ENCODE results near the gene CCDC188. TPM values are rescaled to one million over a fixed set of nuclear protein-coding genes. Genes with fewer than 3 reads are reported as not detected.

CCDC188 gene
- total RNA-seq, 1 experiment from 2014 or later: not detected

- H3K4me1 ChIP-seq (ENCODE audit: low read length): peaks cover 19% of the 10 kb centered on the region
- no peaks in the 10 kb centered on the region for H3K27me3 ChIP-seq (ENCODE audit: low read length)
- no peak overlapping the region for H3K9ac ChIP-seq (ENCODE audit: low read length)
- no peaks in the 10 kb centered on the region for H3K9me2 ChIP-seq (replicated peaks; ENCODE audit: insufficient read depth, low read length)
- no peak overlapping the region for H3K27ac ChIP-seq (ENCODE audit: low read length)
- peaks cover 49% of the 10 kb centered on the region for H4K20me1 ChIP-seq (ENCODE audit: insufficient read depth, low read depth, low read length)
- no peaks in the 10 kb centered on the region for H3K9me3 ChIP-seq (ENCODE audit: low read length)
- peaks cover 43% of the 10 kb centered on the region for H3K36me3 ChIP-seq (ENCODE audit: insufficient read depth, low read length)
- DNase-seq: no peak
- no peak overlapping the region for H2AFZ ChIP-seq (ENCODE audit: low read length)
- H3K79me2 ChIP-seq (ENCODE audit: low read length): peaks cover 51% of the 10 kb centered on the region
- no peak overlapping the region for H3K4me3 ChIP-seq (ENCODE audit: low read length)
- no peak overlapping the region for H3K4me2 ChIP-seq (ENCODE audit: low read depth, low read length, poor library complexity, severe bottlenecking)
Observed at GRCh38 chr22:20121856-20122415, 28.9 kb downstream of the CCDC188 start.

GRCh38 chr22:20118300-20119020 is 32.4 kb downstream of the CCDC188 start:
- H3K9ac ChIP-seq (ENCODE audit: low read length): peak overlapping the region; percentile 100
- H4K20me1 ChIP-seq (ENCODE audit: insufficient read depth, low read depth, low read length): peaks cover 33% of the 10 kb centered on the region
- no peak overlapping the region for H2AFZ ChIP-seq (ENCODE audit: low read length)
- DNase-seq: peak; percentile 65
- peaks cover 79% of the 10 kb centered on the region for H3K79me2 ChIP-seq (ENCODE audit: low read length)
- no peaks in the 10 kb centered on the region for H3K27me3 ChIP-seq (ENCODE audit: low read length)
- peaks cover 39% of the 10 kb centered on the region for H3K36me3 ChIP-seq (ENCODE audit: insufficient read depth, low read length)
- peak overlapping the region; percentile 94 for H3K4me2 ChIP-seq (ENCODE audit: low read depth, low read length, poor library complexity, severe bottlenecking)
- peak overlapping the region; percentile 94 for H3K4me3 ChIP-seq (ENCODE audit: low read length)
- H3K9me3 ChIP-seq (ENCODE audit: low read length): no peaks in the 10 kb centered on the region
- H3K4me1 ChIP-seq (ENCODE audit: low read length): peaks cover 34% of the 10 kb centered on the region
- no peaks in the 10 kb centered on the region for H3K9me2 ChIP-seq (replicated peaks; ENCODE audit: insufficient read depth, low read length)
- H3K27ac ChIP-seq (ENCODE audit: low read length): peak overlapping the region; percentile 81

DNA sequence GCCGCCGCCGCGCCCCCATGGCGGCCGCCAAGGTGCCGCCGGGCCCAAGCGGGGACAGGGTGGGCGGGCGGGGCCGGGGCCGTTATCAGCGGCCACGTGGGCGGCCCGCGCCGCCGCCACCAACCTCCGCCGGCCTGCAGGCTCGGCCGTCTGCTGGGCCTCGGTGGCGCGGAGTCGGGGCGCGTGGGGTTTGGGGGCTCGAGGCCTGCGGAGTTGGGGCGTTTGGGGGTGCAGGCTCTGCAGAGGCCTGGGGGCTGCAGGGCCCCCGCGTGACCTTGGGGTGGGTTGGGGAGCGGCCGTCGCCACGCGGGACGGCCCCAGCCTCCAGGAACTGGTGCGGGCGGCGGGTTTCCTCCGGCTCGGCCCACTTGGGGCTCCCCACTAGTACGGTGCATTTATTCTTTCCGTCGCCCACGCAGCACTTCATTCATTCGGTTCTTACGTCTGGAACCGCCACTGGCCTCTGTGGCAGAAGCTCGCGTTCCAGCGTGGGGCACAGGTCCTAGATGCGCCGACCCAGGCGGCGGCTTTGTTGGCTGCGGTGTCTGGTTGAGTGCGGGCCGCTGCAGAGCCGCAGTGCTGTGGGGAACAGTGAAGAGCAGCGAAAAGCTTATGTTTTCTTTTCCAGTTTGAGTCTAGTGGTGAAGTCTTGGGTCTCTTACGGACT is 33.1 kb downstream of the CCDC188 start:
- peaks cover 32% of the 10 kb centered on the region for H4K20me1 ChIP-seq (ENCODE audit: insufficient read depth, low read depth, low read length)
- peak; percentile 68 for DNase-seq
- H3K27ac ChIP-seq (ENCODE audit: low read length): peak overlapping the region; percentile 81
- peak overlapping the region; percentile 100 for H3K9ac ChIP-seq (ENCODE audit: low read length)
- H3K4me3 ChIP-seq (ENCODE audit: low read length): peak overlapping the region; percentile 94
- peaks cover 39% of the 10 kb centered on the region for H3K36me3 ChIP-seq (ENCODE audit: insufficient read depth, low read length)
- peak overlapping the region; percentile 94 for H3K4me2 ChIP-seq (ENCODE audit: low read depth, low read length, poor library complexity, severe bottlenecking)
- H3K27me3 ChIP-seq (ENCODE audit: low read length): no peaks in the 10 kb centered on the region
- peaks cover 78% of the 10 kb centered on the region for H3K79me2 ChIP-seq (ENCODE audit: low read length)
- H2AFZ ChIP-seq (ENCODE audit: low read length): no peak overlapping the region
- H3K9me2 ChIP-seq (replicated peaks; ENCODE audit: insufficient read depth, low read length): no peaks in the 10 kb centered on the region
- peaks cover 34% of the 10 kb centered on the region for H3K4me1 ChIP-seq (ENCODE audit: low read length)
- no peaks in the 10 kb centered on the region for H3K9me3 ChIP-seq (ENCODE audit: low read length)

GRCh38 chr22:20116951-20117632 is 33.8 kb downstream of the CCDC188 start, which contains the start of gene TRMT2A:
Gene TRMT2A (minus strand): TSS chr22:20117226. CDS start chr22:20116906, 320 bp downstream.
- H2AFZ ChIP-seq (ENCODE audit: low read length): no peak within 1 kb of the TSS
- peaks cover 75% of the 10 kb centered on the region for H3K79me2 ChIP-seq (ENCODE audit: low read length)
- H3K4me1 ChIP-seq (ENCODE audit: low read length): peaks cover 38% of the 10 kb centered on the region
- H3K27ac ChIP-seq (ENCODE audit: low read length): peak within 1 kb of the TSS; percentile 81
- H3K9me2 ChIP-seq (replicated peaks; ENCODE audit: insufficient read depth, low read length): no peaks in the 10 kb centered on the region
- H4K20me1 ChIP-seq (ENCODE audit: insufficient read depth, low read depth, low read length): peaks cover 27% of the 10 kb centered on the region
- peak within 1 kb of the TSS; percentile 100 for H3K9ac ChIP-seq (ENCODE audit: low read length)
- H3K36me3 ChIP-seq (ENCODE audit: insufficient read depth, low read length): peaks cover 35% of the 10 kb centered on the region
- peak within 1 kb of the TSS; percentile 94 for H3K4me3 ChIP-seq (ENCODE audit: low read length)
- H3K27me3 ChIP-seq (ENCODE audit: low read length): no peaks in the 10 kb centered on the region
- H3K4me2 ChIP-seq (ENCODE audit: low read depth, low read length, poor library complexity, severe bottlenecking): peak within 1 kb of the TSS; percentile 94
- no peaks in the 10 kb centered on the region for H3K9me3 ChIP-seq (ENCODE audit: low read length)
- peak; percentile 99 for DNase-seq

GRCh38 chr22:20116376-20116950 is 34.4 kb downstream of the CCDC188 start:
- peak; percentile 66 for DNase-seq
- H2AFZ ChIP-seq (ENCODE audit: low read length): no peak overlapping the region
- peaks cover 44% of the 10 kb centered on the region for H3K4me1 ChIP-seq (ENCODE audit: low read length)
- peak overlapping the region; percentile 54 for H3K27ac ChIP-seq (ENCODE audit: low read length)
- H3K9me3 ChIP-seq (ENCODE audit: low read length): no peaks in the 10 kb centered on the region
- peaks cover 31% of the 10 kb centered on the region for H3K36me3 ChIP-seq (ENCODE audit: insufficient read depth, low read length)
- peaks cover 21% of the 10 kb centered on the region for H4K20me1 ChIP-seq (ENCODE audit: insufficient read depth, low read depth, low read length)
- no peaks in the 10 kb centered on the region for H3K9me2 ChIP-seq (replicated peaks; ENCODE audit: insufficient read depth, low read length)
- H3K9ac ChIP-seq (ENCODE audit: low read length): peak overlapping the region; percentile 89
- peak overlapping the region; percentile 88 for H3K4me2 ChIP-seq (ENCODE audit: low read depth, low read length, poor library complexity, severe bottlenecking)
- H3K27me3 ChIP-seq (ENCODE audit: low read length): no peaks in the 10 kb centered on the region
- peaks cover 68% of the 10 kb centered on the region for H3K79me2 ChIP-seq (ENCODE audit: low read length)
- H3K4me3 ChIP-seq (ENCODE audit: low read length): peak overlapping the region; percentile 94

DNA sequence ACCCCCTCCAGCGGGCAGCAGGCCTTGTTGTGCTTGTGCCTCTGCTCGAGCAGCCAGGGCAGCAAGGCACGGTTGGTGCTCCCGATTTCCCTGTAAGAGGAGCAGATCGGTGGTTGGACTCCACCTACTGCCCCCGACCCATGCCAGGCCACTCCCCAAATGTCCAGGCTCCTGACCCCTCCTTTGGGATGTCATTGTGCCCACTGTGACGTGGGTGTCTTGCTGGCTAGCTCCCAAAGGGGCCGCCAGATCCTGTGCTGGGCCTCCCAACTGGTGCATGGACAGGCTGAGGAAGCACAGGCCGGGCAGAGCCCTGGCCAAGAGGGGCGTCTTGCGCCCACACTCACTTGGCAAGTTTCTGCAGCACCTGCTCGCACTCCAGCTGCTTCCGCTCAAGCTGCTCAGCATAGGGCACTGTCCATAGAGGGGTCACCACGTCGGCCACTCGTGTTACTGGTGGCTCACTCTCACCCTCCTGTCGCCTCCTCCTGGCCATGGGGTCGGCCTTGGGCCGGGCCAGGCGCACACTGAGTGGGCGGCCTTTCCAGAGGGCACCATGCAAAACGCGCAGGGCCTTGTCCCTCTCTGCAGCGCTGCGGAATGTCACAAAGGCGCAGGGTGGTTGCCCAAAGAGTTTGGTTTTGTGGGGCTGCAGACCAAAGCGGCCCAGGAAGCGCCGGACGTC is 35.0 kb downstream of the CCDC188 start, which contains the start of gene RANBP1:
Gene RANBP1, plus strand, starts transcription at position 414 of the 685 bp plus-strand sequence. Its CDS starts 81 bp downstream, at position 495.
- Histone ChIP-seq H3K79me2 (ENCODE audit: low read length) (peaks cover 64% of the 10 kb centered on the region), H3K4me3 (ENCODE audit: low read length) (peak within 1 kb of the TSS; percentile 94), H3K4me2 (ENCODE audit: low read depth, low read length, poor library complexity, severe bottlenecking) (peak within 1 kb of the TSS; percentile 88), H3K9me3 (ENCODE audit: low read length) (no peaks in the 10 kb centered on the region), H3K9me2 (replicated peaks; ENCODE audit: insufficient read depth, low read length) (no peaks in the 10 kb centered on the region), H2AFZ (ENCODE audit: low read length) (no peak within 1 kb of the TSS), H3K4me1 (ENCODE audit: low read length) (peaks cover 50% of the 10 kb centered on the region), H3K36me3 (ENCODE audit: insufficient read depth, low read length) (peaks cover 31% of the 10 kb centered on the region), H3K27ac (ENCODE audit: low read length) (peak within 1 kb of the TSS; percentile 54), H3K9ac (ENCODE audit: low read length) (peak within 1 kb of the TSS; percentile 89), H4K20me1 (ENCODE audit: insufficient read depth, low read depth, low read length) (peaks cover 20% of the 10 kb centered on the region), H3K27me3 (ENCODE audit: low read length) (no peaks in the 10 kb centered on the region)
- no peak for DNase-seq
